ENCODE data around the gene KLHDC8A. TPM values are rescaled to one million over a fixed set of nuclear protein-coding genes. Genes with fewer than 3 reads are reported as not detected.
A peak's percentile ranks its signal among the peaks of the same experiment; 100 is the strongest.

KLHDC8A gene
- total RNA-seq, 1 experiment from 2014 or later: not detected

DNA sequence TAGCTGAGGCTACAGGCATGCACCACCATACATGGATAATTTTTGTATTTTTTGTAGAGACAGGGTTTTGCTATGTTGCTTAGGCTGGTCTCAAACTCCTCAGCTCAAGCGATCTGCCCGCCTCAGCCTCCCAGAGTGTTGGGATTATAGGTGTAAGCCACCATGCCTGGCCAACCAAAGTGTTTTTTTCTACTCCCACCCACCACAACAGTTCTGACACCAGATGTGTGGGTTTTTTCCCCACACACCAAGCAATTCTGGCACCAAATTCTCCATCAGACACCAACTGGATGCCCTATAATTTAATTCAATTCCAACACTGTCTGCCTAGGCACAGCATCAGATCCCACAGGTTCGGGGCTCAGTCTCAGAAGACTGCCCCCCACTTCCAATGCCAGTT lies 20.6 kb upstream of the KLHDC8A start:
- intact Hi-C loops (cut with micrococcal nuclease; ENCODE audit: unreplicated experiment): no loop called here
- no peak for DNase-seq (ENCODE audit: low spot score)
- no peak for TF ChIP-seq EZH2 (IDR thresholded peaks at IDR 0.05; ENCODE audit: borderline replicate concordance, low read depth, low read length, poor library complexity, severe bottlenecking)
- TF ChIP-seq, protein P1, sequence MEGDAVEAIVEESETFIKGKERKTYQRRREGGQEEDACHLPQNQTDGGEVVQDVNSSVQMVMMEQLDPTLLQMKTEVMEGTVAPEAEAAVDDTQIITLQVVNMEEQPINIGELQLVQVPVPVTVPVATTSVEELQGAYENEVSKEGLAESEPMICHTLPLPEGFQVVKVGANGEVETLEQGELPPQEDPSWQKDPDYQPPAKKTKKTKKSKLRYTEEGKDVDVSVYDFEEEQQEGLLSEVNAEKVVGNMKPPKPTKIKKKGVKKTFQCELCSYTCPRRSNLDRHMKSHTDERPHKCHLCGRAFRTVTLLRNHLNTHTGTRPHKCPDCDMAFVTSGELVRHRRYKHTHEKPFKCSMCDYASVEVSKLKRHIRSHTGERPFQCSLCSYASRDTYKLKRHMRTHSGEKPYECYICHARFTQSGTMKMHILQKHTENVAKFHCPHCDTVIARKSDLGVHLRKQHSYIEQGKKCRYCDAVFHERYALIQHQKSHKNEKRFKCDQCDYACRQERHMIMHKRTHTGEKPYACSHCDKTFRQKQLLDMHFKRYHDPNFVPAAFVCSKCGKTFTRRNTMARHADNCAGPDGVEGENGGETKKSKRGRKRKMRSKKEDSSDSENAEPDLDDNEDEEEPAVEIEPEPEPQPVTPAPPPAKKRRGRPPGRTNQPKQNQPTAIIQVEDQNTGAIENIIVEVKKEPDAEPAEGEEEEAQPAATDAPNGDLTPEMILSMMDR (conservative IDR thresholded peaks at IDR 0.05; ENCODE audit: low read depth, low read length): no peak
- Histone ChIP-seq H3K27ac (ENCODE audit: low read depth, low read length, poor library complexity, severe bottlenecking) (no peak overlapping the region), H3K9me3 (ENCODE audit: low read depth, low read length, poor library complexity, severe bottlenecking) (no peaks in the 10 kb centered on the region), H3K4me1 (ENCODE audit: insufficient read depth, low read length, poor library complexity, severe bottlenecking) (peaks cover 9% of the 10 kb centered on the region), H3K27me3 (replicated peaks; ENCODE audit: insufficient read depth, low read depth, low read length, poor library complexity) (no peaks in the 10 kb centered on the region), H3K4me3 (ENCODE audit: low read depth, low read length, poor library complexity, severe bottlenecking) (no peak overlapping the region), H3K36me3 (ENCODE audit: insufficient read depth, low read length, poor library complexity, severe bottlenecking) (no peaks in the 10 kb centered on the region)
- POLR2A ChIA-PET (ENCODE audit: low non-redundant PET): no interaction called here
- CTCF ChIA-PET: no interaction called here
- BruUV-seq (replicated peaks): no TSS peak

DNA sequence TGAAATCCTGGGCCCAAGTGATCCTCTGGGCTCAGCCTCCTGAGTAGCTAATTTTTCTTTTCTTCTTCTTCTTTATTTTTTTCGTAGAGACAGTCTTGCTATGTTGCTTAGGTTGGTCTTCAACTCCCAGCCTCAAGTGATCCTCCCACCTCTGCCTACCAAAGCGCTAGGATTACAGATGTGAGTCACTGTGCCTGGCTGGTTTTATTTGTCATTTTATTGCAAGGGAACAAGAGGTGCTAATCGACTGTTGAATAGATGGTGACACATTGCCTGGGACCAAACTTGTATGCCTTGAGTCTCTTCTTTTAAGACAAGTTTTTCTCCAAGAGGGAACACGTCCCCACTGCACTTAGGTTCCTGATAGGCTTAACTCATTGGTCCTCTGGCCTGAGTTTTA lies 20.0 kb upstream of the KLHDC8A start:
- CTCF ChIA-PET: interaction anchor here (0.6 to 1.2 kb wide), 2 partner anchors 41 to 109 kb away, joined by 3 to 5 read pairs; no protein-coding TSS in a partner anchor
- peak; percentile 60 for DNase-seq (ENCODE audit: low spot score)
- POLR2A ChIA-PET (ENCODE audit: low non-redundant PET): interaction anchor here (0.5 kb wide), 1 partner anchor 91 kb away, joined by 7 read pairs; no protein-coding TSS in a partner anchor
- BruUV-seq (replicated peaks): no TSS peak
- Histone ChIP-seq H3K4me3 (ENCODE audit: low read depth, low read length, poor library complexity, severe bottlenecking) (no peak overlapping the region), H3K4me1 (ENCODE audit: insufficient read depth, low read length, poor library complexity, severe bottlenecking) (peaks cover 9% of the 10 kb centered on the region), H3K36me3 (ENCODE audit: insufficient read depth, low read length, poor library complexity, severe bottlenecking) (no peaks in the 10 kb centered on the region), H3K27me3 (replicated peaks; ENCODE audit: insufficient read depth, low read depth, low read length, poor library complexity) (no peaks in the 10 kb centered on the region), H3K9me3 (ENCODE audit: low read depth, low read length, poor library complexity, severe bottlenecking) (no peaks in the 10 kb centered on the region), H3K27ac (ENCODE audit: low read depth, low read length, poor library complexity, severe bottlenecking) (no peak overlapping the region)
- intact Hi-C loops (cut with micrococcal nuclease; ENCODE audit: unreplicated experiment): no loop called here
- no peak for TF ChIP-seq EZH2 (IDR thresholded peaks at IDR 0.05; ENCODE audit: borderline replicate concordance, low read depth, low read length, poor library complexity, severe bottlenecking)
- TF ChIP-seq, protein P1 (conservative IDR thresholded peaks at IDR 0.05; ENCODE audit: low read depth, low read length): no peak

- DNase-seq (ENCODE audit: low spot score): peak; percentile 68
- H3K4me1 ChIP-seq (ENCODE audit: insufficient read depth, low read length, poor library complexity, severe bottlenecking): peaks cover 9% of the 10 kb centered on the region
Measured at GRCh38 chr1:205375835-205376545, 19.3 kb upstream of the KLHDC8A start.

More at GRCh38 chr1:205375835-205376545, 19.3 kb upstream of the KLHDC8A start:
- no peak for TF ChIP-seq EZH2 (IDR thresholded peaks at IDR 0.05; ENCODE audit: borderline replicate concordance, low read depth, low read length, poor library complexity, severe bottlenecking)
- TF ChIP-seq, protein P1 (conservative IDR thresholded peaks at IDR 0.05; ENCODE audit: low read depth, low read length): peak; percentile 28; the same call in 1 of the 2 replicates
- Histone ChIP-seq H3K4me3 (ENCODE audit: low read depth, low read length, poor library complexity, severe bottlenecking) (no peak overlapping the region), H3K36me3 (ENCODE audit: insufficient read depth, low read length, poor library complexity, severe bottlenecking) (no peaks in the 10 kb centered on the region), H3K9me3 (ENCODE audit: low read depth, low read length, poor library complexity, severe bottlenecking) (no peaks in the 10 kb centered on the region), H3K27me3 (replicated peaks; ENCODE audit: insufficient read depth, low read depth, low read length, poor library complexity) (no peaks in the 10 kb centered on the region), H3K27ac (ENCODE audit: low read depth, low read length, poor library complexity, severe bottlenecking) (no peak overlapping the region)
- CTCF ChIA-PET: interaction anchor here (0.6 to 1.2 kb wide), 3 partner anchors 41 to 115 kb away, joined by 3 to 5 read pairs (median 5); no protein-coding TSS in a partner anchor
- intact Hi-C loops (cut with micrococcal nuclease; ENCODE audit: unreplicated experiment): no loop called here
- no TSS peak for BruUV-seq (replicated peaks)
- POLR2A ChIA-PET (ENCODE audit: low non-redundant PET): interaction anchor here (0.5 kb wide), 1 partner anchor 90 kb away, joined by 7 read pairs; no protein-coding TSS in a partner anchor
